ENCODE data around the gene CAP1. TPM values are rescaled to one million over a fixed set of nuclear protein-coding genes. Genes with fewer than 3 reads are reported as not detected.

The CAP1 gene
- polyA plus RNA-seq, 1 donor from 2014 or later = 162 TPM

GRCh38 chr1:40041466-40041838 is 923 bp downstream of the CAP1 start:
- no peaks in the 10 kb centered on the region for H3K9me3 ChIP-seq (ENCODE audit: low read length)
- no peak for TF ChIP-seq RAD21 (conservative IDR thresholded peaks at IDR 0.05)
- TF ChIP-seq CTCF (IDR thresholded peaks at IDR 0.05; ENCODE audit: poor library complexity, severe bottlenecking) = no peak
- TF ChIP-seq SMC3 (conservative IDR thresholded peaks at IDR 0.05; ENCODE audit: poor library complexity) = no peak
- TF ChIP-seq EP300 (conservative IDR thresholded peaks at IDR 0.05; ENCODE audit: poor library complexity, severe bottlenecking) = no peak
- no peak for TF ChIP-seq REST (IDR thresholded peaks at IDR 0.05; ENCODE audit: borderline replicate concordance)
- no peak for TF ChIP-seq POLR2AphosphoS5 (IDR thresholded peaks at IDR 0.05)
- TF ChIP-seq EZH2 (IDR thresholded peaks at IDR 0.05; ENCODE audit: borderline replicate concordance, insufficient read depth, low read length, poor library complexity, severe bottlenecking) = no peak
- TF ChIP-seq TAF1 (IDR thresholded peaks at IDR 0.05; ENCODE audit: low read depth) = no peak
- no peak for TF ChIP-seq MXI1 (conservative IDR thresholded peaks at IDR 0.05; ENCODE audit: poor library complexity, severe bottlenecking)
- no peaks in the 10 kb centered on the region for H3K36me3 ChIP-seq (ENCODE audit: insufficient read depth, low read length)
- H3K27ac ChIP-seq (ENCODE audit: low read length) = no peak overlapping the region
- H3K4me2 ChIP-seq (ENCODE audit: low read length) = peak overlapping the region; percentile 50
- peak overlapping the region; percentile 95 for H3K9ac ChIP-seq (ENCODE audit: low read length)
- H2AFZ ChIP-seq (ENCODE audit: low read depth, low read length) = no peak overlapping the region
- H3K9me2 ChIP-seq (ENCODE audit: insufficient read depth, low read length) = no peaks in the 10 kb centered on the region
- peaks cover 45% of the 10 kb centered on the region for H3K79me2 ChIP-seq (replicated peaks; ENCODE audit: insufficient read depth, low read length)
- H3K4me3 ChIP-seq (ENCODE audit: low read length) = peak overlapping the region; percentile 93
- H3F3A ChIP-seq (ENCODE audit: insufficient read depth, low read length, poor library complexity, severe bottlenecking) = no peaks in the 10 kb centered on the region
- no peaks in the 10 kb centered on the region for H4K20me1 ChIP-seq (ENCODE audit: insufficient read depth)
- no peaks in the 10 kb centered on the region for H3K27me3 ChIP-seq (ENCODE audit: insufficient read depth, low read depth, low read length)

- peaks cover 48% of the 10 kb centered on the region for H3K79me2 ChIP-seq (replicated peaks; ENCODE audit: insufficient read depth, low read length)
Measured at GRCh38 chr1:40042341-40042740, 1.8 kb downstream of the CAP1 start.

More at GRCh38 chr1:40042341-40042740, 1.8 kb downstream of the CAP1 start:
- no peaks in the 10 kb centered on the region for H3K27me3 ChIP-seq (ENCODE audit: insufficient read depth, low read depth, low read length)
- H3K9me3 ChIP-seq (ENCODE audit: low read length) = no peaks in the 10 kb centered on the region
- no peak overlapping the region for H2AFZ ChIP-seq (ENCODE audit: low read depth, low read length)
- no peaks in the 10 kb centered on the region for H4K20me1 ChIP-seq (ENCODE audit: insufficient read depth)
- H3K36me3 ChIP-seq (ENCODE audit: insufficient read depth, low read length) = no peaks in the 10 kb centered on the region
- H3K9ac ChIP-seq (ENCODE audit: low read length) = no peak overlapping the region
- H3K4me3 ChIP-seq (ENCODE audit: low read length) = peak overlapping the region; percentile 93
- H3K4me2 ChIP-seq (ENCODE audit: low read length) = no peak overlapping the region
- no peak overlapping the region for H3K27ac ChIP-seq (ENCODE audit: low read length)
- no peak for TF ChIP-seq POLR2AphosphoS5 (IDR thresholded peaks at IDR 0.05)
- no peak for TF ChIP-seq EP300 (conservative IDR thresholded peaks at IDR 0.05; ENCODE audit: poor library complexity, severe bottlenecking)
- no peak for TF ChIP-seq EZH2 (IDR thresholded peaks at IDR 0.05; ENCODE audit: borderline replicate concordance, insufficient read depth, low read length, poor library complexity, severe bottlenecking)
- no peak for TF ChIP-seq TAF1 (IDR thresholded peaks at IDR 0.05; ENCODE audit: low read depth)
- no peak for TF ChIP-seq CTCF (IDR thresholded peaks at IDR 0.05; ENCODE audit: poor library complexity, severe bottlenecking)
- no peak for TF ChIP-seq RAD21 (conservative IDR thresholded peaks at IDR 0.05)
- TF ChIP-seq SMC3 (conservative IDR thresholded peaks at IDR 0.05; ENCODE audit: poor library complexity) = no peak
- TF ChIP-seq MXI1 (conservative IDR thresholded peaks at IDR 0.05; ENCODE audit: poor library complexity, severe bottlenecking) = no peak
- TF ChIP-seq REST (IDR thresholded peaks at IDR 0.05; ENCODE audit: borderline replicate concordance) = no peak
- no peaks in the 10 kb centered on the region for H3F3A ChIP-seq (ENCODE audit: insufficient read depth, low read length, poor library complexity, severe bottlenecking)
- H3K9me2 ChIP-seq (ENCODE audit: insufficient read depth, low read length) = no peaks in the 10 kb centered on the region

Data from neural cell (in vitro differentiated cells).